H1 (cell line): ENCODE measurements around the gene KDSR. TPM values are rescaled to one million over a fixed set of nuclear protein-coding genes. Genes with fewer than 3 reads are reported as not detected.

Source experiments
- CTCF ChIA-PET: fragments of 300-600 bp; sonication (Branson Sonifier 250); formaldehyde crosslinking; loops from one replicate; lab custom pipeline; 2021; ENCODE audit not compliant: partially characterized antibody; lab: Charles Lee
- POLR2A ChIA-PET: fragments of 300-600 bp; sonication (Branson Sonifier 250); formaldehyde crosslinking; loops from one replicate; lab custom pipeline; 2021; ENCODE audit warnings: inconsistent platforms; ENCODE audit not compliant: partially characterized antibody; lab: Charles Lee
- DNase-seq, 2 experiments: peaks; one replicate each; pipeline versions ENCODE4 v3.0.0 to v3.0.0-alpha.2; 2010 to 2022; ENCODE audit warnings: low spot score in 2 of 2, low read depth in 1 of 2, mixed read lengths in 1 of 2
- FAIRE-seq: peaks from 2 replicates; lab custom pipeline; 2011; peaks lifted over from hg19 to GRCh38; lab: Jason Lieb, UNC
- H2AFZ ChIP-seq: 2 replicates; pipeline ENCODE4 v1.8.1; 2012; ENCODE audit warnings: low read length, inconsistent platforms
- H2AK5ac ChIP-seq: 2 replicates; pipeline ENCODE4 v1.6.1; 2013; ENCODE audit warnings: low read depth, low read length
- H2BK120ac ChIP-seq: replicated peaks from 2 replicates; pipeline ENCODE3; 2013; ENCODE audit warnings: low read depth, low read length, inconsistent platforms
- H2BK12ac ChIP-seq: 2 replicates; pipeline ENCODE4 v1.6.1; 2013; ENCODE audit warnings: low read depth, low read length
- H2BK15ac ChIP-seq: 2 replicates; pipeline ENCODE4 v1.6.1; 2013; ENCODE audit warnings: low read length
- H2BK20ac ChIP-seq: 2 replicates; pipeline ENCODE4 v1.6.1; 2013; ENCODE audit warnings: low read length
- H2BK5ac ChIP-seq: 2 replicates; pipeline ENCODE4 v1.6.1; 2013; ENCODE audit warnings: low read depth, low read length
- H3K14ac ChIP-seq: 2 replicates; pipeline ENCODE4 v1.6.1; 2013; ENCODE audit warnings: inconsistent platforms; ENCODE audit not compliant: insufficient read length
- H3K18ac ChIP-seq: 2 replicates; pipeline ENCODE4 v1.6.1; 2013; ENCODE audit warnings: low read length; ENCODE audit errors: extremely low read depth
- H3K23ac ChIP-seq: 2 replicates; pipeline ENCODE4 v1.6.1; 2013; ENCODE audit warnings: inconsistent platforms; ENCODE audit not compliant: insufficient read length
- H3K23me2 ChIP-seq: 2 replicates; pipeline ENCODE4 v1.6.1; 2013; ENCODE audit warnings: low read depth, low read length
- H3K27ac ChIP-seq: 2 replicates; pipeline ENCODE4 v1.6.1; 2011; ENCODE audit warnings: low read depth, low read length, inconsistent platforms
- H3K27me3 ChIP-seq, 4 experiments: replicated peaks in 1 of 4; 1 replicate in 1 of 4; 2 replicates in 3 of 4; pipeline versions ENCODE4 v1.6.1 to v1.8.1; 2011 to 2013; ENCODE audit warnings: low read length in 3 of 4, mild to moderate bottlenecking in 3 of 4, inconsistent platforms in 2 of 4, mixed read lengths in 2 of 4, moderate library complexity in 1 of 4; ENCODE audit not compliant: control insufficient read depth in 3 of 4, insufficient read depth in 3 of 4; ENCODE audit errors: extremely low read depth in 1 of 4
- H3K36me3 ChIP-seq, 4 experiments: 2 replicates each; pipeline versions ENCODE4 v1.6.1 to v1.8.1; 2011 to 2013; ENCODE audit warnings: mild to moderate bottlenecking in 4 of 4, low read length in 3 of 4, moderate library complexity in 2 of 4, control low read depth in 1 of 4, inconsistent platforms in 1 of 4; ENCODE audit not compliant: insufficient read depth in 4 of 4, control insufficient read depth in 2 of 4
- H3K4ac ChIP-seq: replicated peaks from 2 replicates; pipeline ENCODE3; 2013; ENCODE audit warnings: low read length, low read depth, mixed read lengths, inconsistent platforms; ENCODE audit not compliant: insufficient read length
- H3K4me1 ChIP-seq, 4 experiments: replicated peaks in 1 of 4; 1 replicate in 1 of 4; 2 replicates in 3 of 4; pipeline versions ENCODE4 v1.6.1 to v1.8.1; 2011 to 2013; ENCODE audit warnings: low read length in 3 of 4, inconsistent platforms in 2 of 4, mixed read lengths in 1 of 4; ENCODE audit not compliant: insufficient read depth in 4 of 4, control insufficient read depth in 3 of 4
- H3K4me2 ChIP-seq, 2 experiments: 2 replicates each; pipeline versions ENCODE4 v1.6.1 to v1.8.1; 2011 to 2013; ENCODE audit warnings: low read depth in 2 of 2, low read length in 2 of 2, control low read depth in 1 of 2, inconsistent platforms in 1 of 2, mild to moderate bottlenecking in 1 of 2; ENCODE audit not compliant: insufficient read depth in 1 of 2
- H3K4me3 ChIP-seq, 4 experiments: fragments of 200-600, 300-600 bp in 1 of 4; sonication (generic), shearing (Covaris generic), sonication (Bioruptor Twin) in 1 of 4; 2 replicates each; pipeline versions ENCODE4 v1.5.1 to v1.8.1; 2011 to 2016; ENCODE audit warnings: low read length in 4 of 4, low read depth in 3 of 4, control low read depth in 2 of 4, inconsistent platforms in 2 of 4, mild to moderate bottlenecking in 2 of 4, mixed read lengths in 1 of 4, moderate library complexity in 1 of 4; ENCODE audit not compliant: insufficient read depth in 2 of 4; ENCODE audit errors: extremely low read depth in 1 of 4
- H3K56ac ChIP-seq: replicated peaks from 2 replicates; pipeline ENCODE3; 2013; ENCODE audit warnings: low read depth, mild to moderate bottlenecking, mixed read lengths, low read length, inconsistent platforms; ENCODE audit not compliant: insufficient read length
- H3K79me1 ChIP-seq: 2 replicates; pipeline ENCODE4 v1.6.1; 2013; ENCODE audit warnings: low read depth, low read length, control low read depth
- H3K79me2 ChIP-seq, 2 experiments: 2 replicates each; pipeline versions ENCODE4 v1.6.1 to v1.8.1; 2012 to 2013; ENCODE audit warnings: low read length in 2 of 2, mild to moderate bottlenecking in 2 of 2, inconsistent platforms in 1 of 2; ENCODE audit not compliant: insufficient read depth in 2 of 2, control insufficient read depth in 1 of 2
- H3K9ac ChIP-seq, 4 experiments: replicated peaks in 1 of 4; 1 replicate in 1 of 4; 2 replicates in 3 of 4; pipeline versions ENCODE4 v1.6.1 to v1.8.1; 2011 to 2013; ENCODE audit warnings: low read depth in 3 of 4, low read length in 3 of 4, control low read depth in 2 of 4, mild to moderate bottlenecking in 2 of 4, moderate library complexity in 2 of 4, inconsistent platforms in 1 of 4; ENCODE audit errors: extremely low read depth in 1 of 4
- H3K9me3 ChIP-seq, 2 experiments: 2 replicates each; pipeline versions ENCODE4 v1.6.1 to v1.8.1; 2012 to 2013; ENCODE audit warnings: mild to moderate bottlenecking in 2 of 2, moderate library complexity in 2 of 2, control low read depth in 1 of 2, inconsistent platforms in 1 of 2, low read depth in 1 of 2, low read length in 1 of 2, mixed read lengths in 1 of 2; ENCODE audit not compliant: insufficient read depth in 2 of 2
- H4K20me1 ChIP-seq, 2 experiments: replicated peaks in 1 of 2; 2 replicates each; pipeline versions ENCODE3 to v1.8.1; 2011 to 2013; ENCODE audit warnings: inconsistent platforms in 2 of 2, low read length in 2 of 2, mild to moderate bottlenecking in 1 of 2; ENCODE audit not compliant: insufficient read depth in 2 of 2, control insufficient read depth in 1 of 2
- H4K5ac ChIP-seq: 2 replicates; pipeline ENCODE4 v1.6.1; 2013; ENCODE audit warnings: low read length, low read depth, mixed read lengths, inconsistent platforms; ENCODE audit not compliant: insufficient read length
- H4K8ac ChIP-seq: 2 replicates; pipeline ENCODE4 v1.8.0; 2013; ENCODE audit warnings: mild to moderate bottlenecking, moderate library complexity, low read length, inconsistent platforms; ENCODE audit not compliant: insufficient read depth; ENCODE audit errors: extremely low read depth
- H4K91ac ChIP-seq: replicated peaks from 2 replicates; pipeline ENCODE3; 2013; ENCODE audit warnings: low read length, mixed read lengths, inconsistent platforms; ENCODE audit not compliant: insufficient read length
- ASH2L ChIP-seq: fragments of 200-600, 300-600 bp; sonication (generic); IDR thresholded peaks from one replicate; pipeline ENCODE4 v1.7.1; 2017; ENCODE audit warnings: low read length
- CREB1 ChIP-seq: IDR thresholded peaks from 2 replicates; pipeline ENCODE4 v1.6.1; 2012; ENCODE audit warnings: inconsistent platforms
- EP300 ChIP-seq, 2 experiments: IDR thresholded peaks; 1 replicate in 1 of 2; 2 replicates in 1 of 2; pipeline ENCODE4 v1.6.1; 2011 to 2012; ENCODE audit warnings: low read depth in 2 of 2, low read length in 2 of 2, mild to moderate bottlenecking in 2 of 2, borderline replicate concordance in 1 of 2, inconsistent platforms in 1 of 2, moderate library complexity in 1 of 2
- GABPA ChIP-seq: IDR thresholded peaks from 2 replicates; pipeline ENCODE4 v1.6.1; 2011; ENCODE audit warnings: mild to moderate bottlenecking, low read length, moderate library complexity, borderline replicate concordance; ENCODE audit not compliant: insufficient read depth
- GTF2F1 ChIP-seq: IDR thresholded peaks from 2 replicates; pipeline ENCODE4 v1.6.1; 2012; ENCODE audit warnings: low read depth, low read length, improper control_type of control experiment, borderline replicate concordance
- KDM4A ChIP-seq: IDR thresholded peaks from one replicate; pipeline ENCODE4 v1.7.1; 2012; ENCODE audit warnings: low read depth, mild to moderate bottlenecking, moderate library complexity, low read length, inconsistent platforms; ENCODE audit not compliant: severe bottlenecking
- PHF8 ChIP-seq: fragments of 200-600 bp; sonication (generic); conservative IDR thresholded peaks from 2 replicates; pipeline ENCODE4 v1.7.1; 2012; ENCODE audit warnings: low read depth, mild to moderate bottlenecking, inconsistent platforms, low read length, moderate library complexity
- POU5F1 ChIP-seq: IDR thresholded peaks from 2 replicates; pipeline ENCODE4 v1.6.1; 2011; ENCODE audit warnings: low read depth, mild to moderate bottlenecking, low read length, moderate library complexity
- SIN3A ChIP-seq, 2 experiments: IDR thresholded peaks in 1 of 2; conservative IDR thresholded peaks in 1 of 2; 2 replicates each; pipeline ENCODE4 v1.6.1; 2011 to 2012; ENCODE audit warnings: low read length in 2 of 2, improper control_type of control experiment in 1 of 2, low read depth in 1 of 2, mild to moderate bottlenecking in 1 of 2
- SIRT6 ChIP-seq: IDR thresholded peaks from one replicate; pipeline ENCODE4 v1.7.1; 2012; ENCODE audit warnings: low read length, inconsistent platforms
- SP1 ChIP-seq: IDR thresholded peaks from 2 replicates; pipeline ENCODE4 v1.6.1; 2011; ENCODE audit warnings: low read depth, low read length
- TAF1 ChIP-seq: IDR thresholded peaks from 2 replicates; pipeline ENCODE4 v1.6.1; 2011; ENCODE audit warnings: mild to moderate bottlenecking, low read depth, low read length
- YY1 ChIP-seq: IDR thresholded peaks from 2 replicates; pipeline ENCODE4 v1.6.1; 2011; ENCODE audit warnings: low read depth, mild to moderate bottlenecking, low read length
- WGBS, 2 experiments: shearing (Covaris generic) in 1 of 2; methylation state at CpG; one replicate each; pipeline versions ENCODE4 v1.1.6 to v1.1.7; 2013 to 2015; ENCODE audit warnings: low lambda C conversion rate in 2 of 2, mixed read lengths in 2 of 2, inconsistent platforms in 1 of 2, low coverage in 1 of 2, missing lambda C conversion rate in 1 of 2; ENCODE audit not compliant: insufficient replicate concordance in 2 of 2, insufficient coverage in 1 of 2, insufficient read length in 1 of 2; ENCODE audit errors: extremely low coverage in 1 of 2, missing lambda C conversion rate in 1 of 2; 5-methylcytosine and 5-hydroxymethylcytosine counted together
- polyA plus RNA-seq, 7 experiments: library from polyadenylated mRNA; depleted of rRNA in 3 of 7; stranded (reverse) in 5 of 7; unstranded in 2 of 7; fragments of >200 nt in 5 of 7; fragments of 200-250 nt in 2 of 7; gene quantifications; 1 replicate in 5 of 7; 2 replicates in 1 of 7; 4 replicates in 1 of 7; pipeline versions ENCODE4 v1.2.1 to v1.2.3, GENCODE V29; 2011 to 2013; ENCODE audit warnings: missing spikeins in 2 of 7, mixed read lengths in 2 of 7
- total RNA-seq: library from RNA; stranded (reverse); fragmentation: NEBNext Ultra II Directional; extraction: Animal tissue kit (Norgen Biotek cat#: 25700); gene quantifications from 2 replicates; pipeline ENCODE4 v1.2.1, GENCODE V29; 2021

Gene KDSR
- total and polyA plus RNA-seq, 2 of the 8 experiments (the other 6 are each of a cell fraction or from before 2014, with no cell fraction given), result 12.4 to 50.5 TPM

DNA sequence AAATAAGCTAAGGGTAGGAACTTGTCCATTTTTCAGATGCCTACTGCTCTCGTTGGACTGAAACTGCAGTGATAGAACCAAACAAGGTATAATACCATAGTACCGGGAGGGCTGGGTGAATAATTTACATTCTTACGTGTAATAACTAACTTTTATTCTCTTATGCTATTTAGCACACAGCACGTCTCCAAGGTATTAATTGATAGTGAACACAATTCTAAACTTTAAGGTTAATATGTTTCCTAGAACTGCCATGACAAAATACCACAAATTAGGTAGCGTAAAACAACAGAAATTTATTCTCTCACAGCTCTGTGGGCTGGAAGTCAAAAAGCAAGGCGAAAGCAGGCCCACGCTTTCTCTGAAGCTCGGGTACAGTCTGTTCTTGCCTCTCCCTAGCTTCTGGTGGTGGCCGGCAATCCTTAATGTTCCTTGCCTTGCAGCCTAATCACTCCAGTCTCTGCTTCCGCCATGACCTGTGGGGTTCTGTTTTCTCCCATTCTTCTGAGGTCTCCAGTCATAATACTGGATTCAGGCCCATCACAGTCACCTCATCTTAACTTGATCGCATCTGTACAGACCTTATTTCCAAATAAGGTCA, 41.8 kb downstream of the KDSR start:
- H3K4me1 ChIP-seq, result peaks cover 4 to 10% (median 7%) of the 10 kb centered on the region in 4 experiments; a peak in 4 of 7 replicates
- H2AFZ ChIP-seq, result no peak overlapping the region
- no peak overlapping the region for H3K27ac ChIP-seq
- H3K79me1 ChIP-seq, result no peaks in the 10 kb centered on the region
- H2BK120ac ChIP-seq, result no peak overlapping the region
- no peak overlapping the region for H3K23ac ChIP-seq
- 93% methylated on average over 11 of the region's 11 CpGs; no CpG with 5 or more reads in 1 of the 2 experiments for WGBS, 2 experiments
- DNase-seq (no peak), FAIRE-seq (no peak)
- CTCF ChIA-PET, result interaction anchor here (0.7 to 8.9 kb wide), 11 partner anchors 9 to 302 kb away, joined by 3 to 96 read pairs (median 4); no protein-coding TSS in a partner anchor
- no peaks in the 10 kb centered on the region for H4K20me1 ChIP-seq
- no peak overlapping the region for H3K4me2 ChIP-seq
- H4K5ac ChIP-seq, result no peak overlapping the region
- no peak overlapping the region for H4K91ac ChIP-seq
- no peak overlapping the region for H3K14ac ChIP-seq
- H3K18ac ChIP-seq, result no peak overlapping the region
- no peak overlapping the region for H2BK5ac ChIP-seq
- no peak overlapping the region for H3K56ac ChIP-seq
- H3K9me3 ChIP-seq, result no peaks in the 10 kb centered on the region
- H2AK5ac ChIP-seq, result no peak overlapping the region
- no peak overlapping the region for H2BK15ac ChIP-seq
- H3K4ac ChIP-seq, result no peak overlapping the region
- no peak overlapping the region for H4K8ac ChIP-seq
- H3K4me3 ChIP-seq, result no peak overlapping the region
- H2BK12ac ChIP-seq, result no peak overlapping the region
- POLR2A ChIA-PET, result interaction anchor here (0.8 kb wide), 1 partner anchor 15 kb away, joined by 3 read pairs; no protein-coding TSS in a partner anchor
- H3K79me2 ChIP-seq, result no peaks in the 10 kb centered on the region
- peaks cover 6% of the 10 kb centered on the region; the same call in 1 of the 2 replicates for H3K23me2 ChIP-seq
- H3K36me3 ChIP-seq, result peaks cover 0 to 3% (median 0%) of the 10 kb centered on the region in 4 experiments; a peak in 1 of 8 replicates
- H3K9ac ChIP-seq, result no peak overlapping the region
- no peak overlapping the region for H2BK20ac ChIP-seq
- peaks cover 0 to 16% (median 8%) of the 10 kb centered on the region in 4 experiments; a peak in 5 of 7 replicates for H3K27me3 ChIP-seq
- no peak for TF ChIP-seq POU5F1
- TF ChIP-seq KDM4A, result no peak
- no peak for TF ChIP-seq TAF1
- TF ChIP-seq SP1, result no peak
- TF ChIP-seq CREB1, result no peak
- no peak for TF ChIP-seq PHF8
- no peak for TF ChIP-seq YY1
- TF ChIP-seq ASH2L, result no peak
- no peak for TF ChIP-seq SIRT6
- TF ChIP-seq GABPA, result no peak
- TF ChIP-seq SIN3A (conservative IDR thresholded peaks at IDR 0.05 in 1 of 2, IDR thresholded peaks at IDR 0.05 in 1 of 2; ENCODE audit: low read depth in 1 of 2, low read length in 2 of 2), result no peak
- TF ChIP-seq GTF2F1, result no peak
- no peak for TF ChIP-seq EP300 (IDR thresholded peaks at IDR 0.05; ENCODE audit: borderline replicate concordance in 1 of 2, low read depth in 2 of 2, low read length in 2 of 2)
